GM12892 (cell line): Measurements from ENCODE around the gene NOL4L.

Experiments
- DNase-seq: peaks from one replicate; pipeline ENCODE4 v3.0.0; 2011; ENCODE audit not compliant: insufficient read length
- FAIRE-seq: peaks from 2 replicates; lab custom pipeline; 2011; peaks lifted over from hg19 to GRCh38; lab: Jason Lieb, UNC
- POLR2A ChIP-seq: IDR thresholded peaks from 2 replicates; pipeline ENCODE4 v1.6.1; 2011; ENCODE audit warnings: low read depth, low read length, control low read depth
- POLR2AphosphoS5 ChIP-seq: IDR thresholded peaks from 2 replicates; pipeline ENCODE4 v1.6.1; 2011; ENCODE audit warnings: low read depth, low read length, control low read depth
- TAF1 ChIP-seq: IDR thresholded peaks from 2 replicates; pipeline ENCODE4 v1.6.1; 2011; ENCODE audit warnings: low read depth, mild to moderate bottlenecking, control low read depth, low read length, borderline replicate concordance

NOL4L gene

GRCh38 chr20:32510120-32510600 is 75.0 kb downstream of the NOL4L start:
- DNase-seq (no peak), FAIRE-seq (no peak)
- TF ChIP-seq TAF1: no peak

- DNase-seq (no peak), FAIRE-seq (no peak)
- TF ChIP-seq POLR2A (no peak), TAF1 (no peak), POLR2AphosphoS5 (no peak)
These were observed 75.5 kb downstream of the NOL4L start for GRCh38 chr20:32509639-32510066.

- DNase-seq (no peak), FAIRE-seq (no peak)
- TF ChIP-seq POLR2AphosphoS5 (no peak), POLR2A (no peak), TAF1 (no peak)
These were observed 76.4 kb downstream of the NOL4L start for GRCh38 chr20:32508775-32509119.

- no peak for TF ChIP-seq TAF1
- no peak for TF ChIP-seq POLR2A
- no peak for TF ChIP-seq POLR2AphosphoS5
- FAIRE-seq: no peak
- DNase-seq: no peak
These were observed 76.9 kb downstream of the NOL4L start for GRCh38 chr20:32507998-32508774.

GRCh38 chr20:32506721-32507120 is 78.4 kb downstream of the NOL4L start:
- DNase-seq: no peak
- FAIRE-seq: no peak
- no peak for TF ChIP-seq POLR2AphosphoS5
- TF ChIP-seq TAF1: no peak
- TF ChIP-seq POLR2A: no peak

GRCh38 chr20:32505723-32506473 is 79.2 kb downstream of the NOL4L start:
- TF ChIP-seq POLR2A (no peak), POLR2AphosphoS5 (no peak), TAF1 (no peak)

GRCh38 chr20:32501709-32502108 is 83.4 kb downstream of the NOL4L start:
- TF ChIP-seq TAF1 (no peak), POLR2A (no peak), POLR2AphosphoS5 (no peak)
- FAIRE-seq: no peak
- DNase-seq: no peak

More at GRCh38 chr20:32505723-32506473, 79.2 kb downstream of the NOL4L start:
- FAIRE-seq (no peak), DNase-seq (no peak)

- no peak for DNase-seq
- no peak for TF ChIP-seq POLR2A
- TF ChIP-seq POLR2AphosphoS5: no peak
- TF ChIP-seq TAF1: no peak
- no peak for FAIRE-seq
These were observed 87.4 kb downstream of the NOL4L start for GRCh38 chr20:32497589-32498224.

- DNase-seq: no peak
- FAIRE-seq: no peak
- TF ChIP-seq POLR2AphosphoS5 (no peak), POLR2A (no peak), TAF1 (no peak)
These were observed 88.2 kb downstream of the NOL4L start for GRCh38 chr20:32496811-32497533.

GRCh38 chr20:32495949-32496348 is 89.2 kb downstream of the NOL4L start:
- DNase-seq (no peak), FAIRE-seq (no peak)
- no peak for TF ChIP-seq TAF1
- no peak for TF ChIP-seq POLR2AphosphoS5
- no peak for TF ChIP-seq POLR2A

GRCh38 chr20:32495217-32495565 is 89.9 kb downstream of the NOL4L start:
- no peak for DNase-seq
- TF ChIP-seq TAF1 (no peak), POLR2A (no peak), POLR2AphosphoS5 (no peak)

More at GRCh38 chr20:32495217-32495565, 89.9 kb downstream of the NOL4L start:
- FAIRE-seq: no peak
